Measurements from ENCODE around the gene CDH4. TPM values are rescaled to one million over a fixed set of nuclear protein-coding genes. Genes with fewer than 3 reads are reported as not detected.

The CDH4 gene
- total and polyA plus RNA-seq, 9 of the 15 experiments (the other 6 are each of a cell fraction or from before 2014, with no cell fraction given) = 0.04 TPM; not detected in 8

DNA sequence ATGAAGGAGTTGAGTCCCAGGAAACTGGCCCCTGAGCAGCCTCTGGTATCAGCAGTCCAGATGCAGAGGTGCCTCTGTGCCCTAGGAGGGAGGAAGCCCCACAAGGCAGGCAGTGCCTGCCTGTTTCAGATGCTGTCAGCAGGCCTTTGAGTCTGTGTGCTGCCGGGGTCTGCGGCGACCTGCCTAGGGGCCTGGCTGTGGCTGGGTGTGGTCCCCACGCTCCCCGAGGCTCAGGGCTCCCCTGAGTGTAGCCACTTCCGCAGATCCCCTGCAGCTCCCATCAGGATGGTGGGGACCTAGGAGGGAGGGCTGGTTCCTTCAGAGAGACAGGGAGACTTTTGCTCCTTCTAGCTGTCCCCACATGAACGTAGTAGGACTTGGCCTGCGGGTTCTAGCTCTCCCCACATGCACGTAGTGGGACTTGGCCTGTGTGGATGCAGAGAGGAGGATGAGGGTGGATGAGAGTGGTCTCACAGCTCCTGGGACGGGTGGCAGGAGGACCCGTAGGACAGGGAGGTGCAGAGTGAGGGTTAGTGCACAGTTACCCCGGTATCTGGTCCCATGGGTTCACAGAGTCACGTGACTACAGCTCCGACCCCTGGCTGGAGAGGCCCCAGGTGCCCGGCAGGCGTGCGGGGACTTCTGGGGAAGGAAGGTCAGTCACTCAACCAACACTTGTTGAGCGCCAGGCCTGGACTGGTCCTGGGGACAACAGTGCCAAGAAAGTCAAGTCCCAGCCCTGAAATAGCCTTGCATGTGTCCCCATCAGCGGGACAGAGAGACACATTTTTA, 41.0 kb downstream of the CDH4 start:
- DNase-seq (ENCODE audit: extremely low read depth in 1 of 4, low spot score in 3 of 4) = no peak
- H3K36me3 ChIP-seq (ENCODE audit: control insufficient read depth, insufficient read depth, low read length) = no peaks in the 10 kb centered on the region

More for the DNA sequence above, 41.0 kb downstream of the CDH4 start:
- FAIRE-seq = no peak
- in situ Hi-C loops (cut with MboI) (no loop called here), intact Hi-C loops (cut with micrococcal nuclease) (no loop called here)
- ChIA-PET CTCF (ENCODE audit: low intra/inter-chr PET ratio) (no interaction called here), POLR2A (interaction anchor here (0.6 kb wide), 1 partner anchor 14 kb away, joined by 3 read pairs; no protein-coding TSS in a partner anchor)
- no peak for TF ChIP-seq CCNT2 (IDR thresholded peaks at IDR 0.05; ENCODE audit: borderline replicate concordance, extremely low read depth, insufficient read length, low read depth, low read length)
- TF ChIP-seq, protein P1, sequence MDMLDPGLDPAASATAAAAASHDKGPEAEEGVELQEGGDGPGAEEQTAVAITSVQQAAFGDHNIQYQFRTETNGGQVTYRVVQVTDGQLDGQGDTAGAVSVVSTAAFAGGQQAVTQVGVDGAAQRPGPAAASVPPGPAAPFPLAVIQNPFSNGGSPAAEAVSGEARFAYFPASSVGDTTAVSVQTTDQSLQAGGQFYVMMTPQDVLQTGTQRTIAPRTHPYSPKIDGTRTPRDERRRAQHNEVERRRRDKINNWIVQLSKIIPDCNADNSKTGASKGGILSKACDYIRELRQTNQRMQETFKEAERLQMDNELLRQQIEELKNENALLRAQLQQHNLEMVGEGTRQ (CRISPR knock-in tag; IDR thresholded peaks at IDR 0.05) = peak; percentile 28; the same call in 1 of the 2 replicates
- TF ChIP-seq SREBF1 (IDR thresholded peaks at IDR 0.05; ENCODE audit: borderline replicate concordance, low read depth, low read length) = no peak
- no peak for TF ChIP-seq MECOM (CRISPR knock-in tag; IDR thresholded peaks at IDR 0.05)
- TF ChIP-seq, protein P2, sequence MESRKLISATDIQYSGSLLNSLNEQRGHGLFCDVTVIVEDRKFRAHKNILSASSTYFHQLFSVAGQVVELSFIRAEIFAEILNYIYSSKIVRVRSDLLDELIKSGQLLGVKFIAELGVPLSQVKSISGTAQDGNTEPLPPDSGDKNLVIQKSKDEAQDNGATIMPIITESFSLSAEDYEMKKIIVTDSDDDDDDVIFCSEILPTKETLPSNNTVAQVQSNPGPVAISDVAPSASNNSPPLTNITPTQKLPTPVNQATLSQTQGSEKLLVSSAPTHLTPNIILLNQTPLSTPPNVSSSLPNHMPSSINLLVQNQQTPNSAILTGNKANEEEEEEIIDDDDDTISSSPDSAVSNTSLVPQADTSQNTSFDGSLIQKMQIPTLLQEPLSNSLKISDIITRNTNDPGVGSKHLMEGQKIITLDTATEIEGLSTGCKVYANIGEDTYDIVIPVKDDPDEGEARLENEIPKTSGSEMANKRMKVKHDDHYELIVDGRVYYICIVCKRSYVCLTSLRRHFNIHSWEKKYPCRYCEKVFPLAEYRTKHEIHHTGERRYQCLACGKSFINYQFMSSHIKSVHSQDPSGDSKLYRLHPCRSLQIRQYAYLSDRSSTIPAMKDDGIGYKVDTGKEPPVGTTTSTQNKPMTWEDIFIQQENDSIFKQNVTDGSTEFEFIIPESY (CRISPR knock-in tag; IDR thresholded peaks at IDR 0.05) = no peak
- TF ChIP-seq, protein P3, sequence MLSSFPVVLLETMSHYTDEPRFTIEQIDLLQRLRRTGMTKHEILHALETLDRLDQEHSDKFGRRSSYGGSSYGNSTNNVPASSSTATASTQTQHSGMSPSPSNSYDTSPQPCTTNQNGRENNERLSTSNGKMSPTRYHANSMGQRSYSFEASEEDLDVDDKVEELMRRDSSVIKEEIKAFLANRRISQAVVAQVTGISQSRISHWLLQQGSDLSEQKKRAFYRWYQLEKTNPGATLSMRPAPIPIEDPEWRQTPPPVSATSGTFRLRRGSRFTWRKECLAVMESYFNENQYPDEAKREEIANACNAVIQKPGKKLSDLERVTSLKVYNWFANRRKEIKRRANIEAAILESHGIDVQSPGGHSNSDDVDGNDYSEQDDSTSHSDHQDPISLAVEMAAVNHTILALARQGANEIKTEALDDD (IDR thresholded peaks at IDR 0.05) = no peak
- TF ChIP-seq SP2 (IDR thresholded peaks at IDR 0.05; ENCODE audit: extremely low read depth, low read depth, low read length, poor library complexity, severe bottlenecking) = no peak
- no peak for TF ChIP-seq RFX5 (IDR thresholded peaks at IDR 0.05; ENCODE audit: low read depth, low read length)
- TF ChIP-seq RAD51 (IDR thresholded peaks at IDR 0.05; ENCODE audit: borderline replicate concordance, low read depth) = peak; percentile 56; the same call in 1 of the 2 replicates
- TF ChIP-seq, protein P4, sequence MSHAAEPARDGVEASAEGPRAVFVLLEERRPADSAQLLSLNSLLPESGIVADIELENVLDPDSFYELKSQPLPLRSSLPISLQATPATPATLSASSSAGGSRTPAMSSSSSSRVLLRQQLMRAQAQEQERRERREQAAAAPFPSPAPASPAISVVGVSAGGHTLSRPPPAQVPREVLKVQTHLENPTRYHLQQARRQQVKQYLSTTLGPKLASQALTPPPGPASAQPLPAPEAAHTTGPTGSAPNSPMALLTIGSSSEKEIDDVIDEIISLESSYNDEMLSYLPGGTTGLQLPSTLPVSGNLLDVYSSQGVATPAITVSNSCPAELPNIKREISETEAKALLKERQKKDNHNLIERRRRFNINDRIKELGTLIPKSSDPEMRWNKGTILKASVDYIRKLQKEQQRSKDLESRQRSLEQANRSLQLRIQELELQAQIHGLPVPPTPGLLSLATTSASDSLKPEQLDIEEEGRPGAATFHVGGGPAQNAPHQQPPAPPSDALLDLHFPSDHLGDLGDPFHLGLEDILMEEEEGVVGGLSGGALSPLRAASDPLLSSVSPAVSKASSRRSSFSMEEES (CRISPR knock-in tag; IDR thresholded peaks at IDR 0.05) = peak; percentile 80
- no peaks in the 10 kb centered on the region for H3K9me1 ChIP-seq (ENCODE audit: control insufficient read depth, insufficient read depth, low read length)
- H3K9ac ChIP-seq (ENCODE audit: insufficient read depth in 1 of 2, low read depth in 2 of 2, low read length in 2 of 2) = no peak overlapping the region
- ATAC-seq = no peak
- no peaks in the 10 kb centered on the region for H3K4me1 ChIP-seq (replicated peaks in 1 of 2; ENCODE audit: control insufficient read depth in 2 of 2, insufficient read depth in 2 of 2, low read length in 2 of 2)
- H3K4me2 ChIP-seq (ENCODE audit: insufficient read depth, low read length) = no peak overlapping the region
- 0 out of 2 replicates have a peak, but pooled peaks cover 6% of the 10 kb centered on the region for H4K20me1 ChIP-seq (replicated peaks; ENCODE audit: control insufficient read depth, insufficient read depth, low read length)
- H3K27ac ChIP-seq (ENCODE audit: extremely low read depth, low read depth, low read length) = no peak overlapping the region
- no peak overlapping the region for H2AFZ ChIP-seq (ENCODE audit: low read depth, low read length)
- H3K27me3 ChIP-seq (ENCODE audit: control insufficient read depth in 2 of 2, insufficient read depth in 2 of 2, low read length in 2 of 2) = peaks cover 2 to 46% of the 10 kb centered on the region in 2 experiments; a peak in 4 of 5 replicates
- no peak overlapping the region for H3K4me3 ChIP-seq
- 0% methylated on average over 19 of the region's 19 CpGs for WGBS (ENCODE audit: insufficient coverage, low coverage, missing lambda C conversion rate)
- H3K9me3 ChIP-seq (replicated peaks; ENCODE audit: control insufficient read depth, insufficient read depth, low read depth, low read length) = no peaks in the 10 kb centered on the region
- H3K79me2 ChIP-seq (ENCODE audit: control insufficient read depth, insufficient read depth, low read length) = no peaks in the 10 kb centered on the region
- no TSS peak for BruUV-seq (replicated peaks)
